ENCODE results near the gene PSMD13. TPM values are rescaled to one million over a fixed set of nuclear protein-coding genes. Genes with fewer than 3 reads are reported as not detected.
A peak's percentile ranks its signal among the peaks of the same experiment; 100 is the strongest.

PSMD13 gene
- total RNA-seq, 3 donors from 2014 or later, result 348 to 399 (median 390) TPM

- H3K9me3 Mint-ChIP-seq, result peaks cover 12% of the 10 kb centered on the region
- peaks cover 40% of the 10 kb centered on the region for H3K4me1 Mint-ChIP-seq (ENCODE audit: low read depth)
- H3K36me3 Mint-ChIP-seq (ENCODE audit: insufficient read depth), result no peaks in the 10 kb centered on the region
- H3K27me3 Mint-ChIP-seq (ENCODE audit: low read depth), result peaks cover 21% of the 10 kb centered on the region
- DNase-seq (no peak), ATAC-seq (no peak)
- peak within 1 kb of the TSS; percentile 68 for H3K4me3 Mint-ChIP-seq
Observed at GRCh38 chr11:278001-278951, 41.5 kb downstream of the PSMD13 start, which contains the start of gene NLRP6. TSS of gene NLRP6 (plus strand) at chr11:278407. CDS start at chr11:278570, 163 bp downstream.

GRCh38 chr11:279040-279965 lies 42.5 kb downstream of the PSMD13 start:
- peak overlapping the region; percentile 68 for H3K4me3 Mint-ChIP-seq
- H3K27me3 Mint-ChIP-seq (ENCODE audit: low read depth), result peaks cover 21% of the 10 kb centered on the region
- DNase-seq (no peak), ATAC-seq (peak in 1 of 2 donors; percentile 8)
- peaks cover 45% of the 10 kb centered on the region for H3K4me1 Mint-ChIP-seq (ENCODE audit: low read depth)
- H3K9me3 Mint-ChIP-seq, result peaks cover 12% of the 10 kb centered on the region
- no peaks in the 10 kb centered on the region for H3K36me3 Mint-ChIP-seq (ENCODE audit: insufficient read depth)

- DNase-seq (no peak), ATAC-seq (peak; percentile 60 to 65)
- H3K4me1 Mint-ChIP-seq (ENCODE audit: low read depth), result peaks cover 45% of the 10 kb centered on the region
- no peaks in the 10 kb centered on the region for H3K36me3 Mint-ChIP-seq (ENCODE audit: insufficient read depth)
- peak overlapping the region; percentile 68 for H3K4me3 Mint-ChIP-seq
- peaks cover 12% of the 10 kb centered on the region for H3K9me3 Mint-ChIP-seq
- H3K27me3 Mint-ChIP-seq (ENCODE audit: low read depth), result peaks cover 21% of the 10 kb centered on the region
Observed at GRCh38 chr11:279966-280705, 43.4 kb downstream of the PSMD13 start.

- peaks cover 21% of the 10 kb centered on the region for H3K27me3 Mint-ChIP-seq (ENCODE audit: low read depth)
- peak; percentile 20 to 34 for ATAC-seq
- no peaks in the 10 kb centered on the region for H3K36me3 Mint-ChIP-seq (ENCODE audit: insufficient read depth)
- H3K4me1 Mint-ChIP-seq (ENCODE audit: low read depth), result peaks cover 47% of the 10 kb centered on the region
- DNase-seq, result no peak
- peaks cover 12% of the 10 kb centered on the region for H3K9me3 Mint-ChIP-seq
- peak overlapping the region; percentile 73 for H3K4me3 Mint-ChIP-seq
Observed at GRCh38 chr11:280706-281485, 44.1 kb downstream of the PSMD13 start.

GRCh38 chr11:281486-282161 lies 44.8 kb downstream of the PSMD13 start:
- Mint-ChIP-seq H3K27me3 (ENCODE audit: low read depth) (peaks cover 21% of the 10 kb centered on the region), H3K4me1 (ENCODE audit: low read depth) (peaks cover 51% of the 10 kb centered on the region), H3K9me3 (peaks cover 6% of the 10 kb centered on the region), H3K4me3 (peak overlapping the region; percentile 73), H3K36me3 (ENCODE audit: insufficient read depth) (no peaks in the 10 kb centered on the region)
- ATAC-seq (peak; percentile 5 to 8), DNase-seq (no peak)

GRCh38 chr11:282171-282570 lies 45.4 kb downstream of the PSMD13 start:
- Mint-ChIP-seq H3K4me1 (ENCODE audit: low read depth) (peaks cover 54% of the 10 kb centered on the region), H3K27me3 (ENCODE audit: low read depth) (peaks cover 21% of the 10 kb centered on the region)
- no peak for DNase-seq

GRCh38 chr11:282630-283360 lies 46.0 kb downstream of the PSMD13 start:
- H3K36me3 Mint-ChIP-seq (ENCODE audit: insufficient read depth), result no peaks in the 10 kb centered on the region
- peaks cover 21% of the 10 kb centered on the region for H3K27me3 Mint-ChIP-seq (ENCODE audit: low read depth)
- ATAC-seq (no peak), DNase-seq (no peak)
- H3K9me3 Mint-ChIP-seq, result no peaks in the 10 kb centered on the region
- H3K4me3 Mint-ChIP-seq, result peak overlapping the region; percentile 29
- peaks cover 53% of the 10 kb centered on the region for H3K4me1 Mint-ChIP-seq (ENCODE audit: low read depth)

More at GRCh38 chr11:282171-282570, 45.4 kb downstream of the PSMD13 start:
- H3K9me3 Mint-ChIP-seq, result peaks cover 2% of the 10 kb centered on the region
- peak overlapping the region; percentile 29 for H3K4me3 Mint-ChIP-seq
- ATAC-seq, result no peak
- H3K36me3 Mint-ChIP-seq (ENCODE audit: insufficient read depth), result no peaks in the 10 kb centered on the region

GRCh38 chr11:283405-284104 lies 46.8 kb downstream of the PSMD13 start:
- no peaks in the 10 kb centered on the region for H3K36me3 Mint-ChIP-seq (ENCODE audit: insufficient read depth)
- H3K27me3 Mint-ChIP-seq (ENCODE audit: low read depth), result peaks cover 21% of the 10 kb centered on the region
- ATAC-seq (no peak), DNase-seq (no peak)
- no peaks in the 10 kb centered on the region for H3K9me3 Mint-ChIP-seq
- H3K4me1 Mint-ChIP-seq (ENCODE audit: low read depth), result peaks cover 51% of the 10 kb centered on the region
- H3K4me3 Mint-ChIP-seq, result no peak overlapping the region

GRCh38 chr11:284105-285020 lies 47.6 kb downstream of the PSMD13 start:
- Mint-ChIP-seq H3K36me3 (ENCODE audit: insufficient read depth) (no peaks in the 10 kb centered on the region), H3K27me3 (ENCODE audit: low read depth) (peaks cover 18% of the 10 kb centered on the region), H3K4me3 (no peak overlapping the region), H3K4me1 (ENCODE audit: low read depth) (peaks cover 48% of the 10 kb centered on the region), H3K9me3 (no peaks in the 10 kb centered on the region)
- no peak for DNase-seq
- ATAC-seq, result no peak

GRCh38 chr11:285021-285893 lies 48.5 kb downstream of the PSMD13 start:
- H3K4me1 Mint-ChIP-seq (ENCODE audit: low read depth), result peaks cover 53% of the 10 kb centered on the region
- no peaks in the 10 kb centered on the region for H3K9me3 Mint-ChIP-seq
- no peaks in the 10 kb centered on the region for H3K36me3 Mint-ChIP-seq (ENCODE audit: insufficient read depth)
- H3K27me3 Mint-ChIP-seq (ENCODE audit: low read depth), result peaks cover 16% of the 10 kb centered on the region
- H3K4me3 Mint-ChIP-seq, result no peak overlapping the region
- ATAC-seq (no peak), DNase-seq (no peak)
